HTR-8/SVneo (cell line): ENCODE results near the gene ACSS2.
"Not testable (repeated sequence)": the region's sequence is repeated elsewhere in the genome, so short reads cannot be mapped to it uniquely, and the experiment has no call there.

ENCODE experiments used
- DNase-seq: peaks from one replicate; pipeline ENCODE4 v3.0.0; 2011; ENCODE audit warnings: low spot score, mixed read lengths; ENCODE audit not compliant: insufficient read length
- FAIRE-seq: peaks from 2 replicates; lab custom pipeline; 2011; peaks lifted over from hg19 to GRCh38; lab: Jason Lieb, UNC

ACSS2 gene

GRCh38 chr20:34872622-34873224 lies 3.7 kb upstream of the ACSS2 start, which contains the start of gene GGT7:
Gene GGT7, minus strand, starts transcription at chr20:34872856. Its CDS starts 41 bp downstream, at chr20:34872815.
- FAIRE-seq (peak; percentile 81), DNase-seq (peak; percentile 89)

- FAIRE-seq: no peak
- DNase-seq: no peak
These were observed 2.8 kb upstream of the ACSS2 start for GRCh38 chr20:34873583-34874093.

- FAIRE-seq: peak; percentile 77
- peak; percentile 88 for DNase-seq
These were observed 2.2 kb upstream of the ACSS2 start for GRCh38 chr20:34874094-34874654.

- peak; percentile 97 for FAIRE-seq
- DNase-seq: peak; percentile 96
These were observed 588 bp upstream of the ACSS2 start for GRCh38 chr20:34875642-34876405.

GRCh38 chr20:34880215-34880850 lies 3.9 kb downstream of the ACSS2 start:
- no peak for FAIRE-seq

GRCh38 chr20:34880971-34881370 lies 4.6 kb downstream of the ACSS2 start:
- not testable (repeated sequence) for DNase-seq, FAIRE-seq

More at GRCh38 chr20:34880215-34880850, 3.9 kb downstream of the ACSS2 start:
- DNase-seq: no peak

- FAIRE-seq: no peak
These were observed 5.3 kb downstream of the ACSS2 start for GRCh38 chr20:34881689-34882088.

GRCh38 chr20:34883087-34883688 lies 6.8 kb downstream of the ACSS2 start:
- no peak for DNase-seq
- FAIRE-seq: no peak

More at GRCh38 chr20:34881689-34882088, 5.3 kb downstream of the ACSS2 start:
- no peak for DNase-seq

- DNase-seq: no peak
These were observed 7.4 kb downstream of the ACSS2 start for GRCh38 chr20:34883809-34884208.

GRCh38 chr20:34884260-34884659 lies 7.8 kb downstream of the ACSS2 start:
- no peak for FAIRE-seq
- no peak for DNase-seq

More at GRCh38 chr20:34883809-34884208, 7.4 kb downstream of the ACSS2 start:
- no peak for FAIRE-seq

- DNase-seq (no peak), FAIRE-seq (no peak)
These were observed 9.7 kb downstream of the ACSS2 start for GRCh38 chr20:34886122-34886521.

- DNase-seq: no peak
- FAIRE-seq: no peak
These were observed 10.6 kb downstream of the ACSS2 start for GRCh38 chr20:34887023-34887422.

- no peak for FAIRE-seq
These were observed 12.1 kb downstream of the ACSS2 start for GRCh38 chr20:34888468-34888867.

GRCh38 chr20:34891166-34892062 lies 15.0 kb downstream of the ACSS2 start:
- DNase-seq (peak; percentile 28), FAIRE-seq (no peak)

More at GRCh38 chr20:34888468-34888867, 12.1 kb downstream of the ACSS2 start:
- no peak for DNase-seq

- no peak for FAIRE-seq
- no peak for DNase-seq
These were observed 16.3 kb downstream of the ACSS2 start for GRCh38 chr20:34892671-34893070.

- DNase-seq: no peak
- no peak for FAIRE-seq
These were observed 18.3 kb downstream of the ACSS2 start for GRCh38 chr20:34894723-34895122.

GRCh38 chr20:34895465-34895864 lies 19.1 kb downstream of the ACSS2 start:
- DNase-seq (no peak), FAIRE-seq (no peak)

GRCh38 chr20:34896086-34896621 lies 19.7 kb downstream of the ACSS2 start:
- DNase-seq: no peak
- FAIRE-seq: no peak

- not testable (repeated sequence) for FAIRE-seq, DNase-seq
These were observed 21.7 kb downstream of the ACSS2 start for GRCh38 chr20:34898129-34898528.
